Measurements from ENCODE around the gene ACTBL2.
"Not testable (repeated sequence)": the region's sequence is repeated elsewhere in the genome, so short reads cannot be mapped to it uniquely, and the experiment has no call there.

ACTBL2 gene

GRCh38 chr5:57493034-57493433, 10.4 kb upstream of the ACTBL2 start:
- no peak for DNase-seq

GRCh38 chr5:57492632-57493031, 10.0 kb upstream of the ACTBL2 start:
- no peak for DNase-seq

GRCh38 chr5:57491369-57491965, 8.9 kb upstream of the ACTBL2 start:
- DNase-seq, result no peak

GRCh38 chr5:57488215-57488955, 5.8 kb upstream of the ACTBL2 start:
- DNase-seq, result no peak

GRCh38 chr5:57486027-57486602, 3.5 kb upstream of the ACTBL2 start:
- no peak for DNase-seq

- no peak for DNase-seq
These were observed 3.8 kb downstream of the ACTBL2 start for GRCh38 chr5:57478826-57479225.

GRCh38 chr5:57476601-57477056, 6.0 kb downstream of the ACTBL2 start:
- no peak for DNase-seq

GRCh38 chr5:57470339-57470738, 12.3 kb downstream of the ACTBL2 start:
- DNase-seq, result no peak

GRCh38 chr5:57468481-57469163, 14.0 kb downstream of the ACTBL2 start:
- DNase-seq, result no peak

GRCh38 chr5:57466544-57466943, 16.1 kb downstream of the ACTBL2 start:
- no peak for DNase-seq

- DNase-seq, result not testable (repeated sequence)
These were observed 22.6 kb downstream of the ACTBL2 start for GRCh38 chr5:57460056-57460455.

GRCh38 chr5:57458443-57458842, 24.2 kb downstream of the ACTBL2 start:
- no peak for DNase-seq

GRCh38 chr5:57456531-57457135, 26.0 kb downstream of the ACTBL2 start:
- no peak for DNase-seq

- DNase-seq, result no peak
These were observed 26.8 kb downstream of the ACTBL2 start for GRCh38 chr5:57455511-57456455.

GRCh38 chr5:57454896-57455295, 27.7 kb downstream of the ACTBL2 start:
- DNase-seq, result no peak

- no peak for DNase-seq
These were observed 28.9 kb downstream of the ACTBL2 start for GRCh38 chr5:57453728-57454127.

- no peak for DNase-seq
These were observed 29.7 kb downstream of the ACTBL2 start for GRCh38 chr5:57452885-57453284.

GRCh38 chr5:57450991-57451876, 31.4 kb downstream of the ACTBL2 start:
- DNase-seq, result no peak

- DNase-seq, result no peak
These were observed 33.9 kb downstream of the ACTBL2 start for GRCh38 chr5:57448751-57449150.

- no peak for DNase-seq
These were observed 34.3 kb downstream of the ACTBL2 start for GRCh38 chr5:57448287-57448686.

GRCh38 chr5:57447658-57448057, 35.0 kb downstream of the ACTBL2 start:
- no peak for DNase-seq
